OCI-LY1 (cell line): ENCODE data around the gene FOXO3.

Experiments
- H2AFZ ChIP-seq: fragments of 200-600 bp; sonication (generic), shearing (Covaris generic); 2 replicates; pipeline ENCODE4 v1.6.0; 2014; ENCODE audit warnings: antibody characterized with exemption, mild to moderate bottlenecking, low read length
- H3F3A ChIP-seq: fragments of 200-600 bp; sonication (generic), shearing (Covaris generic); 2 replicates; pipeline ENCODE4 v1.6.0; 2014; ENCODE audit warnings: mild to moderate bottlenecking, antibody characterized with exemption, low read length, moderate library complexity; ENCODE audit not compliant: insufficient read depth
- H3K27ac ChIP-seq: fragments of 200-600 bp; sonication (generic); 2 replicates; pipeline ENCODE4 v1.5.1; 2014; ENCODE audit warnings: low read length, mixed run types, mild to moderate bottlenecking, low read depth; ENCODE audit not compliant: poor library complexity, severe bottlenecking
- H3K27me3 ChIP-seq: fragments of 200-600 bp; sonication (generic); 2 replicates; pipeline ENCODE4 v1.6.0; 2014; ENCODE audit warnings: antibody characterized with exemption, mild to moderate bottlenecking, low read length, moderate library complexity; ENCODE audit not compliant: insufficient read depth
- H3K36me3 ChIP-seq: fragments of 200-600 bp; sonication (generic); 2 replicates; pipeline ENCODE4 v1.6.1; 2014; ENCODE audit warnings: mild to moderate bottlenecking, antibody characterized with exemption, low read length, moderate library complexity, mixed read lengths; ENCODE audit not compliant: insufficient read depth
- H3K4me1 ChIP-seq: fragments of 200-600 bp; sonication (generic); 2 replicates; pipeline ENCODE4 v1.5.1; 2014; ENCODE audit warnings: mild to moderate bottlenecking, low read length, moderate library complexity; ENCODE audit not compliant: insufficient read depth, severe bottlenecking
- H3K4me2 ChIP-seq: fragments of 200-600 bp; sonication (generic), shearing (Covaris generic); 2 replicates; pipeline ENCODE4 v1.6.1; 2014; ENCODE audit warnings: low read length
- H3K4me3 ChIP-seq: fragments of 200-600 bp; sonication (generic); 2 replicates; pipeline ENCODE4 v1.5.1; 2014; ENCODE audit warnings: low read length, low read depth, mild to moderate bottlenecking, mixed read lengths; ENCODE audit not compliant: poor library complexity, severe bottlenecking
- H3K79me2 ChIP-seq: fragments of 200-600 bp; shearing (Covaris generic); 2 replicates; pipeline ENCODE4 v1.6.1; 2016; ENCODE audit warnings: mixed run types, low read length, mixed read lengths; ENCODE audit not compliant: insufficient read depth
- H3K9ac ChIP-seq: fragments of 200-600 bp; sonication (generic), shearing (Covaris generic); 2 replicates; pipeline ENCODE4 v1.6.1; 2014; ENCODE audit warnings: mild to moderate bottlenecking, low read length, mixed read lengths
- H3K9me2 ChIP-seq: fragments of 200-600 bp; sonication (generic), shearing (Covaris generic); 2 replicates; pipeline ENCODE4 v1.6.1; 2014; ENCODE audit warnings: low read depth, mild to moderate bottlenecking, low read length, mixed read lengths
- H3K9me3 ChIP-seq: fragments of 200-600 bp; shearing (Covaris generic); 2 replicates; pipeline ENCODE4 v1.6.1; 2014; ENCODE audit warnings: low read length, mixed read lengths
- H4K20me1 ChIP-seq: fragments of 200-600 bp; sonication (generic), shearing (Covaris generic); 2 replicates; pipeline ENCODE4 v1.6.0; 2016; ENCODE audit warnings: mild to moderate bottlenecking, low read length; ENCODE audit not compliant: insufficient read depth
- EZH2 ChIP-seq: fragments of 200-600 bp; sonication (generic), shearing (Covaris generic); IDR thresholded peaks from 2 replicates; pipeline ENCODE4 v1.8.0; 2017; ENCODE audit warnings: borderline replicate concordance, mixed run types, mild to moderate bottlenecking, antibody characterized with exemption, low read length, moderate library complexity, mixed read lengths
- TF ChIP-seq, protein P1 (sequence below): fragments of 200-600 bp; sonication (generic), shearing (Covaris generic); IDR thresholded peaks from 2 replicates; pipeline ENCODE4 v1.5.1; 2017; ENCODE audit warnings: mild to moderate bottlenecking, antibody characterized with exemption, low read length, moderate library complexity, mixed read lengths

Gene FOXO3

DNA sequence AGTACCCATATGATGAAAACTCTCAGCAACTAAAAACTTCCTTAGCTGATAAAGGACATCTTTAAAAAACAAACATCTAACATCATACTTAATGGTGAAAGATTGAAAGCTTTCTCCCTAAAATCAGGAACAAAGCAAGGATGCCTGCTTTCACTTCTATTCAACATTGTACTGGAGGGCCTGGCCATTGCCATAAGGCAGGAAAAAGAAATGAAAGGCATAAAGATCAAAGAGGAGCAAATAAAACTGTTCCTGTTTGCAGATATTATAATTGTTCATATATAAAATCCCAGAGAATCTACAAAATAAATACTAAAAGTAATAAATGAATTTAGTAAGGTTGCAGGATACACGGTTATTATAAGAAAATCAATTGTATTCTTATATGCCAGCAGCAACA is 162.9 kb downstream of the FOXO3 start:
- no peak overlapping the region for H3K27ac ChIP-seq
- H3K9me3 ChIP-seq, result no peaks in the 10 kb centered on the region
- H3K4me3 ChIP-seq, result no peak overlapping the region
- no peak overlapping the region for H3K4me2 ChIP-seq
- H3F3A ChIP-seq, result no peaks in the 10 kb centered on the region
- TF ChIP-seq, protein P1, sequence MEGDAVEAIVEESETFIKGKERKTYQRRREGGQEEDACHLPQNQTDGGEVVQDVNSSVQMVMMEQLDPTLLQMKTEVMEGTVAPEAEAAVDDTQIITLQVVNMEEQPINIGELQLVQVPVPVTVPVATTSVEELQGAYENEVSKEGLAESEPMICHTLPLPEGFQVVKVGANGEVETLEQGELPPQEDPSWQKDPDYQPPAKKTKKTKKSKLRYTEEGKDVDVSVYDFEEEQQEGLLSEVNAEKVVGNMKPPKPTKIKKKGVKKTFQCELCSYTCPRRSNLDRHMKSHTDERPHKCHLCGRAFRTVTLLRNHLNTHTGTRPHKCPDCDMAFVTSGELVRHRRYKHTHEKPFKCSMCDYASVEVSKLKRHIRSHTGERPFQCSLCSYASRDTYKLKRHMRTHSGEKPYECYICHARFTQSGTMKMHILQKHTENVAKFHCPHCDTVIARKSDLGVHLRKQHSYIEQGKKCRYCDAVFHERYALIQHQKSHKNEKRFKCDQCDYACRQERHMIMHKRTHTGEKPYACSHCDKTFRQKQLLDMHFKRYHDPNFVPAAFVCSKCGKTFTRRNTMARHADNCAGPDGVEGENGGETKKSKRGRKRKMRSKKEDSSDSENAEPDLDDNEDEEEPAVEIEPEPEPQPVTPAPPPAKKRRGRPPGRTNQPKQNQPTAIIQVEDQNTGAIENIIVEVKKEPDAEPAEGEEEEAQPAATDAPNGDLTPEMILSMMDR, result no peak
- TF ChIP-seq EZH2, result no peak
- H3K9ac ChIP-seq, result no peak overlapping the region
- H2AFZ ChIP-seq, result no peak overlapping the region
- H3K27me3 ChIP-seq, result no peaks in the 10 kb centered on the region; the same call in 1 of the 2 replicates
- no peaks in the 10 kb centered on the region for H3K4me1 ChIP-seq
- no peaks in the 10 kb centered on the region for H4K20me1 ChIP-seq
- H3K36me3 ChIP-seq, result no peaks in the 10 kb centered on the region
- no peaks in the 10 kb centered on the region for H3K9me2 ChIP-seq
- no peaks in the 10 kb centered on the region for H3K79me2 ChIP-seq

DNA sequence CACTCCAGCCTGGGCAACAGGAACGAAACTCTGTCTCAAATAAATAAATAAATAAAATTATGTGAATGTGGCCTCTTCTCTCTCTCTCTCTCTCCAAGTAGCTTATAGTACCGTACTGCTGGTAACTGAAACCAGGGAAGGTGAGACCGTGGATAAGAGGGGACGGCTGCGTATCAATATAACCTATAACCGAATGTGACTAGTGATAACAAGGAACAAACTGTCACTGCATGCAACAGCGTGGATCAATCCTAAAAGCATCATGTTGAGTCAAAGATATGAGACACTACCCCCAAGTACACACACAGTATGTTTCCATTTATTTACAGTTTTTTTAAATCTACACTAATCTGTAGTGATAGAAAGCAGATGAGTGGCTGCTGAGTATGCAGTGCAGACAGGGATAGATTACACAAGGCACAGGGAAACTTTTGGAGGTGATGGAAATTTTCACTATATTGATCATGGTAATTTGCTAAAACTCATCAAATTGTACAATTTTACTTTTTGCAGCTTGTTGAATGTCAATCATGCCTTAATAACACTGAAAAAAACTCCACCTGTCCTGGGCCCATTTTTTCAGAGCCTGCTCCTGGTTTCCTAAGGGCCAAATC is 166.1 kb downstream of the FOXO3 start:
- no peaks in the 10 kb centered on the region; the same call in 1 of the 2 replicates for H3K27me3 ChIP-seq
- no peaks in the 10 kb centered on the region for H3K9me3 ChIP-seq
- no peak overlapping the region for H3K4me3 ChIP-seq
- H3K27ac ChIP-seq, result no peak overlapping the region
- no peaks in the 10 kb centered on the region for H4K20me1 ChIP-seq
- H3K4me1 ChIP-seq, result no peaks in the 10 kb centered on the region
- H3F3A ChIP-seq, result no peaks in the 10 kb centered on the region
- H3K79me2 ChIP-seq, result no peaks in the 10 kb centered on the region
- no peaks in the 10 kb centered on the region for H3K9me2 ChIP-seq
- H3K36me3 ChIP-seq, result no peaks in the 10 kb centered on the region
- no peak overlapping the region for H2AFZ ChIP-seq
- no peak overlapping the region for H3K4me2 ChIP-seq
- TF ChIP-seq, protein P1, result no peak
- no peak for TF ChIP-seq EZH2
- no peak overlapping the region for H3K9ac ChIP-seq

DNA sequence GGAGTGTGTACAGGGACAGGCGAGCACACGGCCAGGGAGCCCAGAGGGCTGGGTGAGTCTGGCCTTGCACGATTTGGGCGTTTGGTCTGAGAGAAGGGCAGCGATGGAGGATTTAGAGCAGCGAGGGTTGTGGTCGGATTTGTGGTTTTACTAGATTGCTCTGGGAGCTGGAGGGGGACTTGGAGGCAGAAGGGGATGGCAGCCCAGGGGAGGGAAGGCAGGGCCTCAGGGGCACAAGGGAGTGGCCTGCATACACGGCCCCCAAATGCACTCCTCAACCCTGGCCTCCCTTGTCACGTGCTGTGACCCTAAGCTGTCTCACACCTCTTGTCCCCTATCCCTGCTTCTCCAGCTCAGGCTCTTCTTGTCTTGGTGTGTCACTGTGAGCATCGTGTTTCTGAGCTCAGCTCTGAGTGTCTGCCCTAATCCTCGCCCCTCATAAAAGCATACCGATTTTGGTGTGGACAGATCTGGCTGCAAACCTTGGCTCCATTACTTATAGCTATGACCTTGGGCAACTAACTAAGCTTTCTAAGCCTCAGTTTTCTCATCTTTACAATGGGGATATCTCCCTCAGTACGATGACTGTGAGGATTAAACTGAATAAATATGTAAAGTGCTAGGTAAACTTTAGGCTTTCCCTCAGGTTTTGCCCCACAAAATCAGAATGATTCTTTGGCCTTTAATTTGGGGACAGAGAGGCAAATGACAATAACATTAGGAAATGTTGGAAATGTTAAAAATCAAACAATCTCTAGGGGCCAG is 167.4 kb downstream of the FOXO3 start:
- no peaks in the 10 kb centered on the region for H4K20me1 ChIP-seq
- TF ChIP-seq EZH2, result no peak
- TF ChIP-seq, protein P1, result no peak
- H3K27ac ChIP-seq, result no peak overlapping the region
- no peak overlapping the region for H3K9ac ChIP-seq
- no peak overlapping the region for H3K4me2 ChIP-seq
- H3K4me1 ChIP-seq, result no peaks in the 10 kb centered on the region
- H3K9me2 ChIP-seq, result no peaks in the 10 kb centered on the region
- H3K4me3 ChIP-seq, result no peak overlapping the region
- H3K36me3 ChIP-seq, result no peaks in the 10 kb centered on the region
- no peaks in the 10 kb centered on the region for H3K79me2 ChIP-seq
- H2AFZ ChIP-seq, result no peak overlapping the region
- H3F3A ChIP-seq, result no peaks in the 10 kb centered on the region
- H3K9me3 ChIP-seq, result no peaks in the 10 kb centered on the region
- no peaks in the 10 kb centered on the region; the same call in 1 of the 2 replicates for H3K27me3 ChIP-seq
